NCI-H446 treated with DMSO at 0.1 percent for 48 hours (cell line): ENCODE measurements around the gene HELZ.
"Not testable (repeated sequence)": the region's sequence is repeated elsewhere in the genome, so short reads cannot be mapped to it uniquely, and the experiment has no call there.

Experiments
- DNase-seq: peaks from one replicate; lab custom pipeline; 2025; lab: John Stamatoyannopoulos, UW

The HELZ gene

DNA sequence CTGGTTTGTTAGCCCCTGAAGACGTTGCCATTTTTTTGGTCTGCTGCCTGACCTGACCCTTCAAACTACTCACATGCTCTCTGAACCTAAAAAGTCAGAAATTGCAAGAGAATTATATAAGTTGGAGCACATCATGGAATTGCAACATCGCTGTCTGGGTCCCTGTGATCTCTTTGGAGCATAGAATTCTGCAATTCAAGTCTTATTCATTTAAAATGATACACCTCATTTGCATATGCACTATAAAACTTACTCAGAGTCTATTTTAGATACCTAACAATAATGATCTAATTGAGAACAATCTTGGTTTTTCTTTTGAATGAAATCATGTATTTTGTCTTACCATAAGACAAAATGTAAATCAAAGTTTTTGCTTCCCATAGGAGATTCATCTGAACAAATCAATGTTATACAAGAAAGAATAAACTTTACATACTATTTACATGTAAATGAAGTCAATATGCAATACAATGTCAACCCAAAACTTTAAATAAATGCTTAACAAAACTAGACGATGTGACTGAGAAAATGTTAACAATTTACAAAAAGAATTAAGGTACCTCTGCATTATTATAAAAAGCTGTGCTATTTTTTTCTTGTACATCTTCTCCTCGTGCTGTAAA is 99.7 kb downstream of the HELZ start:
- DNase-seq, result no peak

DNA sequence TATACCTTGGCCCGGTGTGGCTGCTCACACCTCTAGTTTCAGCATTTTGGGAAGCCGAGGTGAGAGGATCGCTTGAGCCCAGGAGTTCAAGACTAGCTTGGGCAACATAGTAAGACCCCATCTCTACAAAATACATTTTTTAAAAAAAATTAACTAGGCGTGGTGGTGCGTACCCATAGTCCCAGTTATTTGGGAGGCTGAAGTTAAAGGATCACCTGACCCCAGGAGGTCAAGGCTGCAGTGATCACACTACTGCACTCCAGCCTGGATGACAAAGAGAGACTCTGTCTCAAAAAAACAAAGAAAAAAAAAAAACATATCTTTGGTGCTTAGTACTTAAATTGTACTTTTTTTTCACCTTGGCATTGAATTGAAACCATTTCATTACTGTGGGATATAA is 101.7 kb downstream of the HELZ start:
- no peak for DNase-seq

DNA sequence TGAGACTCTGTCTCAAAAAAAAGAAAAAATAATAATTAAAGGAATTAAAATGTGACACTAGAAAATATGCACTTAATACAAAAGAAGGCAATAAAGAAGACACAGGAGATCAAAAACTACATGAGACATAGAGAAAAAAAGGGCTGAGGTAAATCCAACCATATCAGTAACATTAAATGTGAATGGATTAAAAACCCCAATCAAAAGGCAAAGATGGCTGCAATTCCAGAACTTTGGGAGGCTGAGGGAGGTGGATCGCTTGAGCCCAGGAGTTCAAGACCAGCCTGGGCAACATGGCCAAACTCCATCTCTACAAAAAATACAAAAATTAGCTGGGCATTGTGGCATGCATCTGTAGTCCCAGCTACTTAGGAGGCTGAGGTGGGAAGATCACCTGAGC is 103.0 kb downstream of the HELZ start:
- DNase-seq, result not testable (repeated sequence)

DNA sequence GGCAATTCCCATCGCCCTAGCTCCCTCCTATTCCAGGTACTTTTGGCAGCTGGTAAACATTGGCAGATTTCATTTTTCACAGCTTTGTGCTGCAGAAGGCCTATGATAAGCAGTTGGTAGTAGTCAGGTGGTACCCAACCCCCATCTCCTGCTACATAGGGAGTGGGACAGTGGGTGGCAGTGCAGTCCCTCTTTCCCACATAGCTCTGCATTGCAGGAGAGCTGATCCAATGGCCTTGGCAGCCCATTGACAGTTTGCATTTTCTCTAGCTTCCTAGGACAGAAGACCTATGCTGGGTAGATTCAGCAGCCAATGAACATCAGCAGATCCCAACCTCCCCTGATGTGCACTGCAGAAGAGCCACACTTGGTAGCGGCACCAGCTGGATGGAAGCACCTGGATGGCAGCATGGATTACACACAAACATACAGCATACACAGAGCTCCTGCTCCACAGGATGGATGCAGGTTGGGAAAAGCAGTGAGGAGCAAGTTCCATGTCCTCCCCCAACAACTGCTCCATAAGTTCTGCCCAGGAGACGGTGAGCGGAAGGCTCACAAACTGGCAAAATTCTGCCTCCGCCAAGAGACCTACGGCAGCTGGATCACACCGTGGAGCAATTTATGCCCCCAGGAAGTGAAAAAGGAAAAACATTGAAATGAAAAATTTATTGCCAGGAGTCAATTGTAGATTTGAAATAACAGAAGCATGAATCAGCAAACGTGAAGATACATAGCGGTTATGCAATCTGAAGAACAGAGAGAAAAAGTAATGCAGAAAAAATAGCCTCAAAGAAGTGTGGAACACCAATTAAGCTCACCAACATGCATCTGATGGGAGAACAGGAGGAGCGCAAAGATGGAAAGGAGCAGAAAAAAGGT is 105.0 kb downstream of the HELZ start:
- DNase-seq, result no peak

DNA sequence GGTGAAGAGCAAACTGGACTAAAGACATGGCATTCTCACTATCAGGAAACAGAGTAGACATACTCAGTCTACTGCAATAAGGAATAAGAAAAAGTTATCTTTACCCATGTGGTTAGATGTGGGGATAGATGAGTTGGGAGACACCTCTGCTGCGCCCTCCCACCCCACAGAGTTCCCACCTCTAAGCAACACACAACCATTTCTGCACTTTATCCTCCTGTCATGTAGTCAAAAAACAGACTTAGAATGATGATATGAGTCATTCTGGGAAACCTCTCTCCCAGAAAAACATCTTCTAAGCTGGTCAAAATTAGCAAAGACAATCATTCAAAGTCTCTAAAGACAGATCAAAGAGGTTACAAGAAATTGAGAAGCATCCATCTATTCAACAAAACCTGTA is 105.7 kb downstream of the HELZ start:
- DNase-seq, result no peak

DNA sequence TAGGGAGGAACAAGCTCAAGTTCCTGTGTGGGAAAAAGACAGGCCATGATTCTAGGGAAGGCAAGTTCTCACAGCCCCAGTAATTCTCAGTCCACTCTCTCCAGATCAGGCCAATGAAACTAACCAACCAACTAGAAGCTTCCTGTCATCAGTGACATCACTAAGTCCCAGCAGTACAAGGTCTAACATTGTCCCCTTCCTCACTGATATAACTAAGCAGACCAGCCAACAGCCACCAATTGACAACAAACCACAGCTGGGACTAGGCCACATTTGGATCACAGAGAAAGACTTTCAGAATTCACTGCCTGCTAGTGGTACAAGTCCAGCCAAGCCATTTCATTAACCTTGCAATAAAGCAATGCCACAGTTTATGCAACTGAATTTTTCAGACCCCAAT is 106.6 kb downstream of the HELZ start:
- DNase-seq, result no peak

DNA sequence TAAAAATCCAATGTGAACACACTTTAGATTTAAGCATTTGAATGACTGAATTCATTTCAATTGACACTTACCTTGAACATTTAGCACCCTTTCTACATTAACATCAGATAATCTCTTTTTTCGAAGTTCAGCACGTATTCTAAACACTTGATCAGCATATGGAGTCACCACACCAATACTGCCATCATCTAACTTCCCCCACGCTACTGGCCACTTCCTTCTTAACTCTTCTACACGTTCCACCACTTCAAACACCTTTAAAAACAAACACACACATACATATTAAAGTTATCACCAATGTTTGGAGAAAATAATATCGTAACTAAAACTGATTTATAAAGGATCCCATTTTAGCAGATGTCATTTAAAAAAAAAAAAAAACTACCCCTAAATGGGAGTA is 107.1 kb downstream of the HELZ start:
- no peak for DNase-seq

DNA sequence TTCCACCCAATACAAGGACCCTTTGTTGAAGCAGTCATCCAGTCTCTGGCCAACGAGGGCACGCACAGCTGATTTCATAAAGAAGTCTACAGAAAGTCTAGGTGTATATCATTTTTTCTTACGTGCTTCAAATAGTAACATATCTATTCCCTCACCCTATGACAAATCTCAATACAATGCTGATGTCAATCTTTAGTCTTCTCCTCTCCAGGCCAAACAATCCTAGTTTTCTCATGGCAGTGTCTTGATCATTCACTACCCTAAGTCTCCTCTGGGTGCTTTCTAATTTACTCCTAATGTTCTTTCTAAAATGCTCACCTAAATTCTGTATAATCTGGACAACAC is 108.0 kb downstream of the HELZ start:
- DNase-seq, result no peak

DNA sequence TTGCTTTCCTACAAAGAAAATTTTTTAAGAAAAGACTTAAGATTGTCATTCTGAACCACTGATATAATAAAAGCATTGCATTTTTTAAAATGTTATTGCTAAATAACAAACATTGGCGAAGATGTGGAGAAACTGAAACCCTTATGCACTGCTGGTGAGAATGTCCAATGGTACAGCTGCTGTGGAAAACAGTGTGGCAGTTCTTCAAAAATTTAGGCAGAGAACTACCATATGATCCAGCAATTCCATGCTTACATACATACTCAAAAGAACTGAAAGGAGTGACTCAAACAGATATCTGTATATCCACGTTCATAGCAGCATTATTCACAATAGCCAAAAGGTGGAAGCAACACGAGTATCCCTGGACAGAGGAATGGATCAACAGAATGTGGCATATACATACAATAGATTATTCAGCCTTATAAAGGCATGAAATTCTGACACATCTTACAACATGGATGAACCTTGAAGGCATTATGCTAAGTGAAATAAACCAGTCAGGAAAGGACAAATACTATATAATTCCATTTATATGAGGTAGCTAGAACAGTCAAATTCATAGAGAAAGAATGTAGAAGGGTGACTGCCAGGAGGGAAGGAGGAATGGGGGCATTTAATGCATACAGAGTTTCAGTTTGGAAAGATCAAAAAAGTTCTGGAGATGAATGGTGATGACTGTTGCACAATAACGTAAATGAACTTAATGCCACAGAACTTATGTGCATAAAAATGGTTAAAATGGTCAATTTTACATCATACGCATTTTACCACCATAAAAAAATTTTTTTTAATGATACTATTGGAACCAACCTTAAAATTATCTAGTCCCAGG is 108.6 kb downstream of the HELZ start:
- DNase-seq, result no peak

DNA sequence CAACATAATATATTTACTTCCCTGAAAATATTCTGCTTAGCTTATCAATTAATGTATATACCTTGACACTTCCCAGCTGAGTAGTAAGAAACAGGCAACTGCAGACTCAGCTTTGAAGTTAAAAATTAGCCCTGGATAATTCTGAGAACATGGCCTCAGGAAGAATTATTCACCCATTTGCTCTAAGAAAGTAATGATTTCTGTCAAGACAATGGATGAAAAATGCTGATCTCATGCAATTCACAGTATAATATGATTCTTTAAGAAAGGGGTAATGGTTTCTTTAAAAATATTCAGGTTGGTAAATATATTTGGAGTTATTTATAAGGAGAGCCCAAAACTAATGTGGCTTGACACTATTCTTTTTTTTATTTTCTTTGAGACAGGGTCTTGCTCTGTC is 111.8 kb downstream of the HELZ start:
- DNase-seq, result no peak

DNA sequence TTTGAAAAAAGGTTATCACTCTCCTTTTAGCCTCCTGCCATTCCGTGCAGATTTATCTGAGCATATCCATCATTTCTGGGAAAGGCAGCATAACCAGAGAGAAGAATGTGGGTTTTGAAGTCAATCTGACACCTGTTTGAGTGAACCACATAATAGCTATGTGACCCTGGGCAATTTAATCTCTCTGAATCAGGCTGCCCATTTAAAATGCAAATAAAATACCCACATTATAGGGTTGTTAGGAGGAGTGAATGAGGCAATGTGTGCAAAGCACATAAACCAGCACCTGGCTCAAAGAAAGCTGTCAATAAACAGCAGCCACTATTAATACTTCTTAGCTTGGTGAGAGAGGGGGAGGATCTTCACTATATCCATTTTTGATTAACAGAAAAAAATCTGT is 112.6 kb downstream of the HELZ start:
- no peak for DNase-seq

DNA sequence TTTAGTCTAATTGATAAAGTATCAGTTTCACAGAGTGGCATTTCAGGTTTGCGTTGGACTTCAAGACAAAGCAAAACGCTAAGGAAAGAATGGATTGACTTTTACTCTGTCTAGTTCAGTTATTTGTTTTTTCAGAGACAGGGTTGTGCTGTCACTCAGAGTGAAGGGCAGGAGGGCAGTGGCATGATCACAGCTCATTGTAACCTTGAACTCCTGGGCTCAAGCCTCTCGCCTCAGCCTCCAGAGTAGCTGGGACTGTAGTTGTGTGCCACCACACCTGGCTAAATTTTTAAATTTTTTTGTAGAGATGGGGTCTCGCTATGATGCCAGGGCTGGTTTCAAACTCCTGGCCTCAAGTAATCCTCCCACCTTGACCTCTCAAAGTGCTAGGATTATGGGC is 114.2 kb downstream of the HELZ start:
- no peak for DNase-seq

DNA sequence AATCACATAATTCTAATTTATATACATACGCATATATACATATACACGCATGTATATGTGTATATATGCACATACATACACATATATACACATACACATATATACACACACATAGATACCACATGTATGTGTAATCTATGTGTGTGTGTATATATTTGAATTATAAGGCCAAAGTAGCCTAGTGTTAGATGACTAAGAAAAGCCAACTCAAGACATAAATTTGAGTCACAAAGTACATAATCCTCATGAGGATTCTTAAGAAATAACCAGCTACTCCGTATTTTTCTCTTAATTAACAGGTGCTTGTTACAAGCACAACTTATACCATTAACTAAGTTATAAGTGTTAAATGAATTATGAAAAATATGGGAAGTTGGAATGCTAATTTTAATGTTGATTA is 115.7 kb downstream of the HELZ start:
- no peak for DNase-seq

DNA sequence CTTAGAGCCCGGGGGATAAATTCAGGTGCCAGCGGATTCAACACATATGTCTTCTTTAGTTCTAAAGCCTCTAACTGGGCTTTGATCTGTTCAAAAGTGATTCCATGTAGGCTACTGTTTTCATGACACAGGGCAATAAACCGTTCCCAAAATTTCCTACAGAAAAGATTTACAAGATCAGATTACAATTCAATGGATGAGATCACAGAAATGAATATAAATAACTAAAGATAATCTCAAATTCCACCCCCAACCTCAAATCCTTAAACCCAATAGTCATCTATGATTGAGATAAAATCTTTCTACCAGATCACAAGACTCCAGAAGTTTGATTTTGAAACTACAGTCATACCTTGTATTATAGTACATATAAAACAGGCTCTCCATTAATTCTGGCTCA is 116.3 kb downstream of the HELZ start:
- DNase-seq, result no peak

DNA sequence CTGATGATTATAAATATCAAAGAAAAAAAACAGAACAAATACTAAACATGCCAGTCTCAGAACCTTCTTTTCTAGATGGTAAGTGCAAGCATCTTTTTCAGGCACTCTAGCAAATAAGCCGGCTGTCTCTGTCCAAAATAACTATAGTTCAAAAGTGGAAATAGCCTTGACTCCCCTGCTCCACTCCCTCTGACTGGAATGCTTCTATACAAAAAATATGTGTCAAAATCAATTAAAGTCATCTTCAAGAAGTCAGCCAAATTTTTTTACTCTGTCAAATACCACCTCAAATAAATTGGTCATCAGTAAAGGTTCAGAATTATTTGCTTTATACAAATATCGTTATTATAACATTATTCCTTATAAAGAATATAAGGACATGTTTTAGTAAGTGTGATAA is 117.1 kb downstream of the HELZ start:
- no peak for DNase-seq

DNA sequence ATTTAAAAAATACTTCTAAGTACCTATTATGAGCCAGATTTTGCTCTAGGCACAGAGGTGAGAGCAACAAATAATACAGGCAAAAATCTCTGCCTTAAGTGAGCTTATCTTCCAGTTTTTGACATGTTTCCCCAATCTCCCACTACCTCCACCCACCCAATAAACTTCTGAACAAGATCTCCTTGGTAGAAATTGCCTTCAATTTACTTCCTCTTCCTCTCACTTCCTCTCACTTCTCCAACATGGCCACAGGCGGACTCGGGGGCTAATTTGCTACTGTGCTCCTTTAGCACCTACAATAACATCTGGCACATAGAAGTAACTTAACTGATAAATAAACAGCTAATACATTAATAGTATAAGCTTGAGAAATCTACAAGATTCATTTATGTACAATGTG is 118.0 kb downstream of the HELZ start:
- DNase-seq, result no peak

DNA sequence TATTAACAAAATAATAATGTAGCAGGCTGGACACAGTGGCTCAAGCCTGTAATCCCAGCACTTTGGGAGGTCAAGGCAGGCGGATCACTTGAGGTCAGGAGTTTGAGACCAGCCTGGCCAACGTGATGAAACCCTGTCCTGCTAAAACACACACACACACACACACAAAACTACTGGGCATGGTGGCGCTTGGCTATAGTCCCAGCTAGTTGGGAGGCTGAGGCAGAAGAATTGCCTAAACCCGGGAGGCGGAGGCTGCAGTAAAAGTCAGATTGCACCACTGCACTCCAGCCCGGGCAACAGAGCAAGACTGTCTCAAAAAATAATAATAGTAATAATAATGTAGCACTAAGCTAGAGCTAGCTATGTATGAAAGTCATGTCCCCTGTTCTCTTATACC is 118.5 kb downstream of the HELZ start:
- not testable (repeated sequence) for DNase-seq

DNA sequence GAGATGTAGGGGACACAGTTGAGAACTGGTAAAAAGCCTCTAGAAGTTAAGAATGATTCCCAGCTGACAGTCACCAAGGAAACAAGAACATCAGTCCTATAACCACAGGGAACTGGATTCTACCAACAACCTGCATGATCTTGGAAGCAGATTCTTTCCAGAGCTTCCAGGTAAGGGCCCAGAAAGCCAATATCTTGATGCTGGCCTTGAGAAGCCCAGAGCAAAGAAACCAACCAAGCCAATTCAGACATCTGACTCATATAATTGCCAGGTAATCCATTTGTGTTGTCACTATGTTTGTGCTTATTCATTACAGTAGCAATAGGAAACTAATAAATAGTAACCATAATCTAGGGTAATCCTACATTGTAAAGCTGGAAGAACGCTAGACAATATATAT is 119.1 kb downstream of the HELZ start:
- no peak for DNase-seq

DNA sequence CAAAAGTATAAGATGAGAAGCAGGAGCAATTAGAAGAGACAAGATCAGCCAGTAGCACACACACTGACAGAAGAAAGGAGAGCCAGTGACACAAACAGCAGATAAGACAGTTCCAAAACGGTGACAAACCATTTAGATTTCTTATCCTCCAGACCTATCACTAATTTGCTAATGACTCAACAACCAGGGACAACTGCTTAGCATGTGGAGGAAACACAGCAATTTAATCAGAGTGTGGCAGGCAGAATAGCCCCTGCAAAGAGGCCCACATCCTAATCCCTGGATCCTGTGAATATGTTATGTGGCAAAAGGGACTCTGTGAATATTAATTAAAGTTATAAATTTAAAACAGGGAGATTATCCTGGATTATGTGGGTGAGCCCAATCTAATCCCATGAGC is 119.6 kb downstream of the HELZ start:
- DNase-seq, result no peak

DNA sequence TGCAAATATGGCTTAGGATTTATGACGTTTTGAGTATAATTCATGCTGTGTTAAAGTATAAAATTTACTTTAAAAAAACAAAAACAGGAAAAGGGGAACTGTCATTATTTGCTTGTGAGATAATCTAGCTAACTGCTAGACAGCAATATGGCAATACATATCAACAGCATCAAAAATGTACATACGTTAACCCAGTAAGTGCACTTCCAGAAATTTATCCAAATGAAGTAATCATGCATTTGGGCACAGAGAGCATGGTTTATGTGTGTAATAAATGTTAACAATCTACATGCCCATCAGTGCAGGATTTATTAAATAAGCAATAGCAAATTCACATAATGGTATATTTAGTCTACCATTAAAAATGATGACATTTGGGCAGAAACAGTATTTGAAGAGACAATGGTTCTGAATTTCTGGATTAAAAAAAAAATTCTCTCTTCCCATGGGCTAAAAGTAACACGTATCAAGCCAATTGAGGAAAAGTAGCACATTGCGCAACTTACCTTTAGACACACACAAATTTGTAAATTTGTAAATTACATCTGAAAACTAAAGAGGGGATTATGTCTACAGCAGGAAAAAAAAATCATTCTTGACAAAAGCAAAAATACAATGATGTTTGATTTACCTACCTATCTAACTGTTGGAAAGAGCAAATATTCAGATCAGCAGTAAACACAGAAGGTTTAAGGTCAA is 120.4 kb downstream of the HELZ start:
- DNase-seq, result no peak

DNA sequence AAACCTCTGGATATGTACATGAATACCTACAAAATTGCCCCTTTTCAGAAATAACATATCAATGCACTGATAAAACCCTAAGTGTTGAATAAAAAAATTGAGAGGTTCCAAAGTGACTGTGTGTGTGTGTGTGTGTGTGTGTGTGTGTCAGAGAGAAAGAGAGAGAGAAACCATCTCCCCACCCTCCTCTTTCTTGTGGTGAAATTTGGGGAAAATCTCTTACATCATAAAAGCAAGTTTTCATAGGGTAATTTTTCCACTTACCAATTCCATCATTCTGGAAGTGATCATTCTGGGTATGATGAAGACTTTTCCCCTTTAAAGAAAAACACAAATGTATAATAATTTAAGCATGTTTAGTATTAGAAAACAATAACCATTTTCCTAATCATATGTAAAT is 121.3 kb downstream of the HELZ start:
- no peak for DNase-seq

DNA sequence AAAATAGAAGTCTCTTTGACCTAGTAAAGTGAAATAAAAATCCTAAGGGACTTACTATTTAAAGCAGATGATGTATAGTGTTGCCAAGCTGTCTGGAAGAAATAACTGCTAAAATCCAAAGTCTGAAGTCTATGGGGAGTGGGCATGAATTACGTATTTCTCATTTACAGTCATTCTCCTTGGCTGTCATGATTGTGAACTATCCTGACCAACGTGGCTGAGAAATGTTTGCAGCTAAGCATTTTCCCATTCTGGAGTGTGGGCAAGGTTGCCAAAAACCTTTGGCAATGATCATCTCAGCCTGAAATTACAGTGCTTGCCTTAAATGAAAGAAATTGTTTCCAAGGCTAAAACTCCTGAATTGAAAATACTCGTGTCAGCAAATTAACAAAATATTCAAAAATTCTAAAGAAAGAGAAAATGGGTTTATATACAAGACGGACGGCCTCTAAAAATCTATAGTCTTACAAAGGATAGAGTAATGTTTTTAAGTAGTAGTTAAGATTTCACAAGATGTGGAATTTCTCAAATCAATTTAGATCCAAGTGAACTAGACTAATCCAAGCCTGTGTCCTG is 123.6 kb downstream of the HELZ start:
- DNase-seq, result peak; percentile 73
